Measurements from ENCODE around the gene GPHA2.

Gene GPHA2

GRCh38 chr11:64921384-64921783 lies 14.3 kb downstream of the GPHA2 start:
- H3K27ac Mint-ChIP-seq = no peak overlapping the region
- no peaks in the 10 kb centered on the region for H3K9me3 Mint-ChIP-seq (ENCODE audit: low read depth)
- H3K27me3 Mint-ChIP-seq = no peaks in the 10 kb centered on the region
- H3K4me3 Mint-ChIP-seq = no peak overlapping the region
- peaks cover 26% of the 10 kb centered on the region for H3K4me1 Mint-ChIP-seq (ENCODE audit: low read depth)
- H3K36me3 Mint-ChIP-seq = no peaks in the 10 kb centered on the region

- H3K36me3 Mint-ChIP-seq = no peaks in the 10 kb centered on the region
- no peaks in the 10 kb centered on the region for H3K27me3 Mint-ChIP-seq
- no peaks in the 10 kb centered on the region for H3K9me3 Mint-ChIP-seq (ENCODE audit: low read depth)
- no peak overlapping the region for H3K4me3 Mint-ChIP-seq
- peaks cover 31% of the 10 kb centered on the region for H3K4me1 Mint-ChIP-seq (ENCODE audit: low read depth)
- H3K27ac Mint-ChIP-seq = no peak overlapping the region
Measured at GRCh38 chr11:64920124-64920523, 15.6 kb downstream of the GPHA2 start.

DNA sequence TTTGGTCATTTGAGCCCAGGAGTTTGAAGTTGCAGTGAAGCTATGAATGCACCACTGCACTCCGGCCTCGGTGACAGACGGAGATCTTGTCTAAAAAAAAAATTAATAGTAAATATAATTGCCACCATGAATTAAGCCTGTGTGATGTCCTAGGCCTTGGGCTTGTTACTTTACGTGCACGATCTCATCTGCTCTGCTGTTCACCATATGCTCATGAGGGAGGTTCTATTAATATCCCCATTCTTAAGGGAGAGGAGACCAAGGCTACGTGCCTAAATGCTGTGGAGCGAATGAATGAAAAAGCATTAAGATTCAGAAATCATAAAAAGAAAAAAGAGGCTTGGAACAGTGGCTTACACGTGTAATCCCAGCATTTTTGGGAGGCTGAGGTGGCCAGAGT lies 16.1 kb downstream of the GPHA2 start:
- Mint-ChIP-seq H3K9me3 (ENCODE audit: low read depth) (no peaks in the 10 kb centered on the region), H3K27ac (no peak overlapping the region), H3K4me3 (no peak overlapping the region), H3K27me3 (no peaks in the 10 kb centered on the region), H3K4me1 (ENCODE audit: low read depth) (peaks cover 29% of the 10 kb centered on the region), H3K36me3 (no peaks in the 10 kb centered on the region)

DNA sequence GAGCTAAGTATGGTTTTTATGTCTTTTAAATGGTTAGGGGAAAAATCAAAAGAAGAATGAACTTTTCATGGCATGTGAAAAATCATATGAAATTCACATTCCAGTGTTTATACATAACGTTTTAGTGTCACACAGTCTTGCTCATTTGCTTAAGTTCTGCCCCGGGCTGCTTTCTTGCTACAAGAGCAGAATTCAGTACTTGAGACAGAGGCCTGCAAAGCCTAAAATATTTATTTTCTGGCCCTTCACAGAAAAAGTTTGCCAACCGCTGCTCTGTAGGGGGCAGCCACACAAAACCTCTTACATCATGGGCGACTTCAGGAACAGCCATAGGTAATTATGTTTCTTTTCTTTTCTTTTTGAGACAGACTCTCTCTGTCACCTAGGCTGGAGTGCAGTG lies 17.7 kb downstream of the GPHA2 start:
- no peaks in the 10 kb centered on the region for H3K27me3 Mint-ChIP-seq
- H3K36me3 Mint-ChIP-seq = no peaks in the 10 kb centered on the region
- H3K4me3 Mint-ChIP-seq = peak overlapping the region; percentile 90
- no peaks in the 10 kb centered on the region for H3K9me3 Mint-ChIP-seq (ENCODE audit: low read depth)
- H3K27ac Mint-ChIP-seq = peak overlapping the region; percentile 90
- H3K4me1 Mint-ChIP-seq (ENCODE audit: low read depth) = peaks cover 23% of the 10 kb centered on the region

DNA sequence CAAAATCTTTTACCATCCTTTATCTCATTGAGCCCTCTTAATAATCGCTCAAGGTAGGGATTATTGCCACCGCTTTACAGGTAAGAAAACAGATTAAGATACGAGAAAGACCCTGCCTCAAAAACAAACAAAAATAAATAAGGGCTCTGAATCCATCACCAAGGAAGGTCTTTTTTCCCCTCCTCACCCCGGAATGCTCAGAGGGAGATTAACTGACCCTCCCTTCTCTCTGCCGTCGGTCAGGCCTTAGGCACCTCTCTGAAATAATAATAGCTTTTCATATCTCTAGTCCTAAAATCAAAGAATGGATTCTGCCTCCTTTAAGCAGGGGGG lies 18.1 kb downstream of the GPHA2 start:
- no peaks in the 10 kb centered on the region for H3K27me3 Mint-ChIP-seq
- no peaks in the 10 kb centered on the region for H3K36me3 Mint-ChIP-seq
- H3K9me3 Mint-ChIP-seq (ENCODE audit: low read depth) = no peaks in the 10 kb centered on the region
- H3K4me1 Mint-ChIP-seq (ENCODE audit: low read depth) = peaks cover 23% of the 10 kb centered on the region
- H3K27ac Mint-ChIP-seq = peak overlapping the region; percentile 90
- peak overlapping the region; percentile 90 for H3K4me3 Mint-ChIP-seq

- Mint-ChIP-seq H3K9me3 (ENCODE audit: low read depth) (no peaks in the 10 kb centered on the region), H3K4me3 (peak within 1 kb of the TSS; percentile 90), H3K27ac (peak within 1 kb of the TSS; percentile 90), H3K36me3 (no peaks in the 10 kb centered on the region), H3K27me3 (no peaks in the 10 kb centered on the region), H3K4me1 (ENCODE audit: low read depth) (peaks cover 23% of the 10 kb centered on the region)
Measured at GRCh38 chr11:64916775-64917662, 18.7 kb downstream of the GPHA2 start, which contains the start of gene ATG2A. Gene ATG2A (minus strand): TSS chr11:64917209. CDS start chr11:64917135, 74 bp downstream.

DNA sequence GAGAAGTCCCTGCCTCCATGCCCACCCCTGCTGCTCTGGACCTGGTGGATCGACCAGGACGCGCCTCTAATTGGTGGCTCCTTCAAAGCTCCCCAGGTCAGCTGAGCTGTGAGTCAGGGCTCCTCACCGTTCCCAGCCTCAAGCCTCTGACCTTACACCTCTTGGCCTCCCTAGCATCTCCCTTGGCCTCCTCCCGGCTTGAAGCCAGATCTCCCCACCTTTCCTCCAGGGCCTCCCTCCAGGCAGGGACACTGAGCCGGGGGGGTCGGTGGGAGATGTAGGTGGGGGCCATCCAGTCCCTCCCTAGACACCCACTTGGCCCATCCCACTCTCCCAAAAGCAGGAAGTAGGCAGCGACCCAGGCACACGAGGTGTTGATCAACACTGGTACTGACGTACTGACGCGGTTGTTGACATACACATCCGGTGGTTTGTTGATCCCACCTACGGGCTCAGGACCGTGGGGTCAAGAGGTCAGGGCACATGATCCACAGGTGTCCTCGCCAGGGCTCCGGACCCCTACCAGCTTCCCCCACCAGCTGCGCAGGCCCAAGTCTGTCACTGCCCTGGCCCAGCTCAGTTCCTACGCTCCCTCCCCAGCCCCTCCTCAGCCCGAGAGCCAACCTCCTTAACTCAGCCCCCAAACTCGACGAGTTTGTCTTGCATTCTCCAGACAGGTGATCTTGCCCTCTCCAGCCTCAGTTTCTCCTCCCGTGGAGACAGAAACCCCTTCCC lies 19.5 kb downstream of the GPHA2 start:
- no peaks in the 10 kb centered on the region for H3K27me3 Mint-ChIP-seq
- H3K36me3 Mint-ChIP-seq = peaks cover 5% of the 10 kb centered on the region
- H3K4me1 Mint-ChIP-seq (ENCODE audit: low read depth) = peaks cover 23% of the 10 kb centered on the region
- H3K9me3 Mint-ChIP-seq (ENCODE audit: low read depth) = no peaks in the 10 kb centered on the region
- H3K27ac Mint-ChIP-seq = peak overlapping the region; percentile 90
- peak overlapping the region; percentile 90 for H3K4me3 Mint-ChIP-seq

- H3K9me3 Mint-ChIP-seq (ENCODE audit: low read depth) = no peaks in the 10 kb centered on the region
- H3K36me3 Mint-ChIP-seq = peaks cover 5% of the 10 kb centered on the region
- no peaks in the 10 kb centered on the region for H3K27me3 Mint-ChIP-seq
- H3K27ac Mint-ChIP-seq = no peak overlapping the region
- H3K4me1 Mint-ChIP-seq (ENCODE audit: low read depth) = peaks cover 23% of the 10 kb centered on the region
- H3K4me3 Mint-ChIP-seq = peak overlapping the region; percentile 90
Measured at GRCh38 chr11:64915376-64915887, 20.3 kb downstream of the GPHA2 start.

DNA sequence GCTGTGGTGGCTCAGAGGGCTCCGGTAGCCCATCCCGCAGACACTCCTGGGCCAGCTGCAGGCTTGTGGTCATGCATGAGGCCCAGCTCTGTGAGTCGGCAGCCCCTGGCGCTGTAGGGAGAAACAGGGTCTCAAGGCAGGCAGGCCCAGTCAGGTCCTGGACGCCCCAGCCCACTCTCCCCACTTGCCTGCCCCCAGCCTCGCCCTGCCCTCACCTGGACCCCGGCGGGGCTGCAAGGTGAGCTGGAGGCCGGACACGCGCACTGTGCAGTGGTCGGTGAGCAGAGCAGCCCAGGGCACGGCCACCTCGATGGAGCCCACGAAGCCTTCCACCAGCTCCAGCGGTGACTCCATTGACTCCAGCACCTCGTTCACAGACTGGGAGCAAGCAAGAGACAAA lies 21.6 kb downstream of the GPHA2 start:
- peaks cover 23% of the 10 kb centered on the region for H3K4me1 Mint-ChIP-seq (ENCODE audit: low read depth)
- H3K27me3 Mint-ChIP-seq = no peaks in the 10 kb centered on the region
- no peaks in the 10 kb centered on the region for H3K9me3 Mint-ChIP-seq (ENCODE audit: low read depth)
- H3K27ac Mint-ChIP-seq = no peak overlapping the region
- H3K36me3 Mint-ChIP-seq = peaks cover 5% of the 10 kb centered on the region
- H3K4me3 Mint-ChIP-seq = no peak overlapping the region

GRCh38 chr11:64913171-64913727 lies 22.4 kb downstream of the GPHA2 start:
- H3K9me3 Mint-ChIP-seq (ENCODE audit: low read depth) = no peaks in the 10 kb centered on the region
- no peaks in the 10 kb centered on the region for H3K27me3 Mint-ChIP-seq
- H3K4me3 Mint-ChIP-seq = no peak overlapping the region
- peaks cover 22% of the 10 kb centered on the region for H3K4me1 Mint-ChIP-seq (ENCODE audit: low read depth)
- peaks cover 5% of the 10 kb centered on the region for H3K36me3 Mint-ChIP-seq
- no peak overlapping the region for H3K27ac Mint-ChIP-seq

DNA sequence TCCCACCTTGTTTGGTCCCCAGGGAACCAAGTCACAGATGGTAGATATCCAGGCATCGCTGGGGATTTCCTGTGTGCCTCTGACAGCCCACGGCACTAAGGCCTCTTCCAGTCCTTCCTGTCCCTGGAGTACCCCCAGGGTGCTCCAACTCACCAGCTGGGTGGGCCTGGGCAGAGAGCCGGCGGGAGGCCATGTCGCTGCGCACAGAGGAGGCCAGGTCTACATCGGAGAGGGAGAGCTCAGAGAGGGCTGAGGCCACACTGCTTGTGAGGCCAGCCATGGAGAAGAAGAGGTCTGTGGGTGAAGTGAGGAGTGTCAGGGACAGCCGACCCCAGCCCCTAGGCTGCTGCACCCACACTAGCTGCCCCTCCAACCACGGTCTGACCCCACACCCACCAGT lies 24.0 kb downstream of the GPHA2 start:
- H3K9me3 Mint-ChIP-seq (ENCODE audit: low read depth) = no peaks in the 10 kb centered on the region
- peaks cover 9% of the 10 kb centered on the region for H3K36me3 Mint-ChIP-seq
- H3K4me3 Mint-ChIP-seq = no peak overlapping the region
- H3K27me3 Mint-ChIP-seq = no peaks in the 10 kb centered on the region
- H3K4me1 Mint-ChIP-seq (ENCODE audit: low read depth) = peaks cover 10% of the 10 kb centered on the region
- no peak overlapping the region for H3K27ac Mint-ChIP-seq

DNA sequence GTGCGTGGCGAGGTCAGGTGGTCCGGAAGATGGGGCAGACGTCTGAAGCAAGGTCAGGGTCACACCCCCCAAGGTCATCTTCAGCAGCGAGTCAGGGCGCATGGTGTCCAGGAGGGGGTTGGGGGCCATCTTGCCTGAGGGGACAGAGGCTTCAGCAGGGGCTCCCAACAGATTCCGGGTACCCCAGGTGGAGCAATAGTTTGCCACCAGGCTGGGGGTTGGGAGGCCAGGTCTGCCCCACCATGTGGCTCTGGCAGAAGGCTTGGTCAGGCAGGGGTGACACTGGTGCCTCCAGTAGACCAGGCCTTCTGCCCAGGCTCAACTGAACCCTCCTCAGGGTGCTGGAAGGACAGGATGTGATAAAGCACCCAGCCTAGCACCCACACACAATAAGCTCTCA lies 24.6 kb downstream of the GPHA2 start:
- Mint-ChIP-seq H3K27ac (no peak overlapping the region), H3K4me3 (no peak overlapping the region), H3K36me3 (peaks cover 9% of the 10 kb centered on the region), H3K27me3 (no peaks in the 10 kb centered on the region), H3K4me1 (ENCODE audit: low read depth) (peaks cover 8% of the 10 kb centered on the region), H3K9me3 (ENCODE audit: low read depth) (no peaks in the 10 kb centered on the region)

GRCh38 chr11:64910451-64911093 lies 25.1 kb downstream of the GPHA2 start:
- H3K36me3 Mint-ChIP-seq = peaks cover 9% of the 10 kb centered on the region
- peaks cover 3% of the 10 kb centered on the region for H3K4me1 Mint-ChIP-seq (ENCODE audit: low read depth)
- no peak overlapping the region for H3K4me3 Mint-ChIP-seq
- no peak overlapping the region for H3K27ac Mint-ChIP-seq
- no peaks in the 10 kb centered on the region for H3K9me3 Mint-ChIP-seq (ENCODE audit: low read depth)
- H3K27me3 Mint-ChIP-seq = no peaks in the 10 kb centered on the region

- H3K27ac Mint-ChIP-seq = no peak overlapping the region
- H3K36me3 Mint-ChIP-seq = peaks cover 9% of the 10 kb centered on the region
Measured at GRCh38 chr11:64909653-64910343, 25.9 kb downstream of the GPHA2 start.

More at GRCh38 chr11:64909653-64910343, 25.9 kb downstream of the GPHA2 start:
- Mint-ChIP-seq H3K4me1 (ENCODE audit: low read depth) (peaks cover 3% of the 10 kb centered on the region), H3K4me3 (no peak overlapping the region), H3K27me3 (no peaks in the 10 kb centered on the region), H3K9me3 (ENCODE audit: low read depth) (no peaks in the 10 kb centered on the region)

Measured in activated naive CD8-positive, alpha-beta T cell (primary cell).